ENCODE results near the gene KRTAP22-2. TPM values are rescaled to one million over a fixed set of nuclear protein-coding genes. Genes with fewer than 3 reads are reported as not detected.

Gene KRTAP22-2
- total RNA-seq: not detected in 2 replicates

GRCh38 chr21:30590297-30590696 lies at the start of gene KRTAP22-2:
KRTAP22-2 (minus strand) TSS chr21:30590397.

GRCh38 chr21:30634906-30635305 lies 44.7 kb upstream of the KRTAP22-2 start, which contains the start of gene KRTAP20-2:
KRTAP20-2 (plus strand) TSS chr21:30635206; CDS start chr21:30635264, 58 bp downstream.

GRCh38 chr21:30620522-30620921 lies 30.3 kb upstream of the KRTAP22-2 start, which contains the start of gene KRTAP20-4:
KRTAP20-4 (plus strand) TSS chr21:30620627.

GRCh38 chr21:30616125-30616524 lies 25.9 kb upstream of the KRTAP22-2 start, which contains the start of gene KRTAP20-1:
KRTAP20-1 (plus strand) TSS chr21:30616425; CDS start chr21:30616455, 30 bp downstream.

GRCh38 chr21:30613836-30614235 lies 23.6 kb upstream of the KRTAP22-2 start, which contains the start of gene KRTAP6-1:
KRTAP6-1 (minus strand) TSS chr21:30613930; CDS start chr21:30613904, 26 bp downstream.

GRCh38 chr21:30600787-30601186 lies 10.6 kb upstream of the KRTAP22-2 start, which contains the start of gene KRTAP22-1:
KRTAP22-1 (plus strand) TSS chr21:30601087.

GRCh38 chr21:30598802-30599201 lies 8.6 kb upstream of the KRTAP22-2 start, which contains the start of gene KRTAP6-2:
KRTAP6-2 (minus strand) TSS chr21:30598902; CDS start chr21:30598874, 28 bp downstream.

GRCh38 chr21:30592140-30592539 lies 1.9 kb upstream of the KRTAP22-2 start, which contains the start of gene KRTAP6-3:
KRTAP6-3 (plus strand) TSS chr21:30592440; CDS start chr21:30592446, 6 bp downstream.

GRCh38 chr21:30561264-30561895 lies 28.8 kb downstream of the KRTAP22-2 start, which contains the start of gene KRTAP19-7:
KRTAP19-7 (minus strand) TSS chr21:30561314; CDS start chr21:30561289, 25 bp downstream.

GRCh38 chr21:30541764-30542163 lies 48.4 kb downstream of the KRTAP22-2 start, which contains the start of gene KRTAP19-6:
KRTAP19-6 (minus strand) TSS chr21:30541864; CDS start chr21:30541833, 31 bp downstream.

Other genes starting within 250 kb of the KRTAP22-2 start
- not detected in 2 replicates for gene KRTAP23-1, start 241.8 kb downstream of the KRTAP22-2 start, total RNA-seq
- not detected in 2 replicates for gene KRTAP13-2, start 218.1 kb downstream of the KRTAP22-2 start, total RNA-seq
- gene KRTAP13-1, start 194.4 kb downstream of the KRTAP22-2 start, total RNA-seq: not detected in 2 replicates
- not detected in 2 replicates for gene KRTAP13-3, start 164.5 kb downstream of the KRTAP22-2 start, total RNA-seq
- not detected in 2 replicates for gene KRTAP13-4, start 160.2 kb downstream of the KRTAP22-2 start, total RNA-seq
- gene KRTAP15-1, start 150.1 kb downstream of the KRTAP22-2 start, total RNA-seq: not detected in 2 replicates
- not detected in 2 replicates for gene KRTAP19-1, start 110.0 kb downstream of the KRTAP22-2 start, total RNA-seq
- not detected in 2 replicates for gene KRTAP19-2, start 103.0 kb downstream of the KRTAP22-2 start, total RNA-seq
- gene KRTAP19-3, start 98.4 kb downstream of the KRTAP22-2 start, total RNA-seq: not detected in 2 replicates
- not detected in 2 replicates for gene KRTAP19-4, start 93.2 kb downstream of the KRTAP22-2 start, total RNA-seq
- not detected in 2 replicates for gene KRTAP19-5, start 88.3 kb downstream of the KRTAP22-2 start, total RNA-seq
- not detected in 2 replicates for gene KRTAP19-6, start 48.5 kb downstream of the KRTAP22-2 start, total RNA-seq
- not detected in 2 replicates for gene KRTAP19-7, start 29.1 kb downstream of the KRTAP22-2 start, total RNA-seq
- gene KRTAP6-3, start 2.0 kb upstream of the KRTAP22-2 start, total RNA-seq: not detected in 2 replicates
- not detected in 2 replicates for gene KRTAP6-2, start 8.5 kb upstream of the KRTAP22-2 start, total RNA-seq
- gene KRTAP22-1, start 10.7 kb upstream of the KRTAP22-2 start, total RNA-seq: not detected in 2 replicates
- gene KRTAP6-1, start 23.5 kb upstream of the KRTAP22-2 start, total RNA-seq: not detected in 2 replicates
- not detected in 2 replicates for gene KRTAP20-1, start 26.0 kb upstream of the KRTAP22-2 start, total RNA-seq
- gene KRTAP20-4, start 30.2 kb upstream of the KRTAP22-2 start, total RNA-seq: not detected in 2 replicates
- gene KRTAP20-2, start 44.8 kb upstream of the KRTAP22-2 start, total RNA-seq: not detected in 2 replicates
- not detected in 2 replicates for gene KRTAP20-3, start 52.5 kb upstream of the KRTAP22-2 start, total RNA-seq
- gene KRTAP21-3, start 128.4 kb upstream of the KRTAP22-2 start, total RNA-seq: not detected in 2 replicates
- not detected in 2 replicates for gene KRTAP21-2, start 156.9 kb upstream of the KRTAP22-2 start, total RNA-seq
- gene KRTAP21-1, start 165.0 kb upstream of the KRTAP22-2 start, total RNA-seq: not detected in 2 replicates
- not detected in 2 replicates for gene KRTAP8-1, start 222.9 kb upstream of the KRTAP22-2 start, total RNA-seq
- not detected in 2 replicates for gene KRTAP7-1, start 239.4 kb upstream of the KRTAP22-2 start, total RNA-seq